C1 segment of cervical spinal cord (tissue), 14 donors: Measurements from ENCODE around the gene CLDN4.

Experiments
- DNase-seq, 14 donors: peaks; one replicate each; lab custom pipeline; 2025; lab: John Stamatoyannopoulos, UW

CLDN4 gene

GRCh38 chr7:73871163-73872011, 40.6 kb downstream of the CLDN4 start:
- DNase-seq = no peak

DNA sequence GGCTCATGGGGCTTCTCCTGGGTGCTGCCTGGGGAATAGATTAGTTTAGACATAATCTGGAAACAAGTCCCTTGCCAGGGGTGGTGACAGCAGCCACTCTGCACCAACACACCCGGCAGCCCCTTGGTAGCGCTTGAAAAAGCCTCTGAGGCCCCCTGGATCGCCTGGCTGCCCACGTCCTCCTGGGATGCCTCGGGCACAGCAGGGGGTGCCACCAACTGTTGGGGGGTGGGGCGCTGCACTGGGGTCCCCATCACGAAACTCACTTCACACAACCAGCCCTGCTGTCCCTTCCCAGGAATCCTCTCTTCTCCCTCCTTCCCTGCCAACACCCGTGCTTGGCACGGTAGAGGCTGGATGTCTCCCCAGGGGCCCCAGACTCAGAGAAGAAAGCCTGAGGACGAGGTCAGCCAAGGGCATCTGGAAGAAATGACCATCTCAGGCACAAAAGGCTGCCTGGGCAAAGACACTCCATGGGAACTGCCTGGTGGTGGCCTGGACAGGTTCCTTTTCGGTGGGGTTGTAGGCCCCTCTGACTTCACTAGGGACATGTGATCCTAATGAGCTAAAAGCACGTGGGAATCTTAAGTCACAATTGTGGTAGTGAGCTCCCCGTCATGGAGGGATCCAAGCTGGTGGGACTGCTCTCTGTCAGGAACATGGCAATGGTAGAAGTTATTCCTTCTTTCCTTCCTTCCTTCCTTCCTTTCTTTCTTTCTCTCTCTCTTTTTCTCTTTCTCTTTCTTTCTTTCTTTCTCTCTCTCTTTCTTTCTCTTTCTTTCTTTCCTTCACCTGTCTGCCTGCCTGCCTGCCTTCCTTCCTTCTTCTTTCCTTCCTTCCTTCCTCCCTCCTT, 41.5 kb downstream of the CLDN4 start:
- no peak for DNase-seq

GRCh38 chr7:73876361-73876760, 45.6 kb downstream of the CLDN4 start:
- no peak for DNase-seq

DNA sequence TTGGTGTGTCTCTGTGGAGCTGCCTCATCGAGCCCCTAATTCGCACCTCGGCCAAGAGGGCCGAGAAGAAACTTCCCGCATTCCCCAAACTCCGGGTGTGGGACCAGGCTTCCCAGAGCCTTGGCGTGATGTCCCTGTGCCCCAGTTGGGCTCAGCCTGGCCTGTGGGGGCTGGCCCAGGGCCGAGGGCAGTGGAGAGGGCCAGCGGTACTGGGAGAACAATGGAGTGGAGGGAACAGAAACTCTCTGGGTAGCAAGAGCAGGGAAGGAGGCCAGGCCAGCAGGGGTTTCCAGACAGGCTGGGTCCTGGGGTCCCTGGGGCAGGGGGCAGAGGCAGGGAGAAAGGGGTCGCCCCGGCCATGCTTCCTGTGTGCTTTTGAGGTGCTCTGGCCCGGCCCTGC, 46.2 kb downstream of the CLDN4 start:
- peak in 2 of 14 donors; percentile 33 to 47 for DNase-seq

GRCh38 chr7:73879977-73880681, 49.3 kb downstream of the CLDN4 start:
- DNase-seq = no peak

DNA sequence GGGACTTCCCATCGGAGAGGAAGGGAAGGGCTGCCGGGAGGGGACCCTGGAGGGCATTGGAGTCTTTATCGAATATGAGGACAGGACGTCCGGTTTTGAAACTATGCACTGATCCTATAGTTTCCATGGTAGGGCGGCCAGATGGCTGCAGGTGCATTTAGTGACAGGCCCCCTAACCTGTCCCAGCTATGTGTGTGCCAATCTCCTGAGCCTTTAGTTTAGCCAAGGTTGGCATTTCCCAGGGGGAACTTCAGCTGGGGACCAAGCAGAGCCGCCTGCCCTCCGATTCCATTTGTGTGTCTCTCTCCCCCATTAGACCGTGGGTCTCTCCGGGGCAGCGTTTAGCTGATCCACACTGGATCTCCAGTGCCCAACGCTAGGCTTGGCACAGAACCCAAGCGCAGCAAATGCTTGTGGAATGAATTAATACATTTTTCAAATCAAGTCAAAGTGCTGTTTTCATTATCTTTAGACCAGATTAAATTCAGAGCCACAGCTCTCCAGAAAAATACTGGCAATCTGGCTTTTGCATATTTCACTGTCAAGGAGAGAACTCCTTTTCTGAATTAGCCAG, 50.0 kb downstream of the CLDN4 start:
- no peak for DNase-seq

- no peak for DNase-seq
Measured at GRCh38 chr7:73881352-73882046, 50.7 kb downstream of the CLDN4 start.

DNA sequence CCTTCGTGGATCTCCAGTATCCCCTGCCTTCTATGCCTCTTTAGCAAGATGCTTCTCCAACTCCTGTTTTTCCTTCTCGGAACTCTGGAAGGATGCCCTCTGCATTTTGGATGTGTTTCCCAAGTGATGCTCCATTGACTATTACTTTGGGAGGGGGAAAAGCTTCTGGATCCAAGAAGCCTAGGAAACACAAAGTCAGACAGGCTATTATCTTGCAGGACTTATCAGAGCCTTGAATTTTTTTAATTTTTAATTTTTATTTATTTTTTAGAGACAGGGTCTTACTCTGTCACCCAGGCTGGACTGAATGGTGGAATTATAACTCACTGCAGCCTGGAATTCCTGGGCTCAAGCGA, 51.2 kb downstream of the CLDN4 start:
- DNase-seq = no peak
